Activated CD4-positive, alpha-beta T cell treated with anti-CD3 and anti-CD28 coated beads for 24 hours (primary cell): Measurements from ENCODE around the gene RANBP3.
"Not testable (repeated sequence)": the region's sequence is repeated elsewhere in the genome, so short reads cannot be mapped to it uniquely, and the experiment has no call there.

ENCODE experiments used
- DNase-seq, 2 donors: peaks; one replicate each; pipeline ENCODE4 v3.0.0-alpha.2; 2020; ENCODE audit warnings: low read depth in 2 of 2

The RANBP3 gene

GRCh38 chr19:5903624-5904351 lies 74.2 kb downstream of the RANBP3 start, which contains the start of gene NDUFA11:
Gene NDUFA11 (minus strand): TSS chr19:5903790. CDS start chr19:5903708, 82 bp downstream.
- DNase-seq: peak; percentile 96 to 97

- no peak for DNase-seq
These were observed 74.8 kb downstream of the RANBP3 start for GRCh38 chr19:5903056-5903623.

GRCh38 chr19:5900976-5901375 lies 77.0 kb downstream of the RANBP3 start:
- DNase-seq: no peak

GRCh38 chr19:5899728-5900526 lies 78.0 kb downstream of the RANBP3 start:
- no peak for DNase-seq

GRCh38 chr19:5897189-5897969 lies 80.6 kb downstream of the RANBP3 start:
- no peak for DNase-seq

- no peak for DNase-seq
These were observed 81.4 kb downstream of the RANBP3 start for GRCh38 chr19:5896365-5897076.

GRCh38 chr19:5895890-5896289 lies 82.0 kb downstream of the RANBP3 start:
- DNase-seq: no peak

- no peak for DNase-seq
These were observed 82.5 kb downstream of the RANBP3 start for GRCh38 chr19:5895409-5895808.

GRCh38 chr19:5894704-5895349 lies 83.1 kb downstream of the RANBP3 start:
- DNase-seq: no peak

GRCh38 chr19:5893907-5894703 lies 83.8 kb downstream of the RANBP3 start:
- no peak for DNase-seq

- DNase-seq: no peak
These were observed 84.5 kb downstream of the RANBP3 start for GRCh38 chr19:5893296-5893903.

GRCh38 chr19:5892772-5893275 lies 85.1 kb downstream of the RANBP3 start:
- DNase-seq: no peak

- no peak for DNase-seq
These were observed 85.8 kb downstream of the RANBP3 start for GRCh38 chr19:5891938-5892771.

- DNase-seq: no peak
These were observed 86.4 kb downstream of the RANBP3 start for GRCh38 chr19:5891572-5891937.

- no peak for DNase-seq
These were observed 87.8 kb downstream of the RANBP3 start for GRCh38 chr19:5890099-5890498.

- DNase-seq: no peak
These were observed 88.5 kb downstream of the RANBP3 start for GRCh38 chr19:5889288-5889971.

GRCh38 chr19:5884065-5884811 lies 93.7 kb downstream of the RANBP3 start:
- not testable (repeated sequence) for DNase-seq
